H9 (cell line): Measurements from ENCODE around the gene SMTN. TPM values are rescaled to one million over a fixed set of nuclear protein-coding genes. Genes with fewer than 3 reads are reported as not detected.

Source experiments
- DNase-seq: peaks from one replicate; pipeline ENCODE4 v3.0.0-alpha.2; 2017
- H2AFZ ChIP-seq: one replicate; pipeline ENCODE4 v1.6.1; 2013; ENCODE audit warnings: mild to moderate bottlenecking, low read length, control low read depth, moderate library complexity
- H2AK5ac ChIP-seq: 2 replicates; pipeline ENCODE4 v1.6.1; 2013; ENCODE audit warnings: low read length, control low read depth, mixed read lengths; ENCODE audit not compliant: insufficient read length
- H2BK120ac ChIP-seq: one replicate; pipeline ENCODE4 v1.6.1; 2013; ENCODE audit warnings: low read depth, mild to moderate bottlenecking, low read length, control low read depth, inconsistent platforms; ENCODE audit not compliant: poor library complexity, severe bottlenecking
- H2BK12ac ChIP-seq: 2 replicates; pipeline ENCODE4 v1.6.1; 2013; ENCODE audit warnings: low read length, control low read depth, mixed read lengths, low read depth; ENCODE audit not compliant: insufficient read length
- H2BK15ac ChIP-seq: 2 replicates; pipeline ENCODE4 v1.6.1; 2013; ENCODE audit warnings: low read depth, low read length, control low read depth
- H2BK20ac ChIP-seq: one replicate; pipeline ENCODE4 v1.6.1; 2013; ENCODE audit warnings: low read depth, mild to moderate bottlenecking, low read length, control low read depth, inconsistent platforms; ENCODE audit not compliant: poor library complexity, severe bottlenecking
- H2BK5ac ChIP-seq: 2 replicates; pipeline ENCODE4 v1.6.1; 2013; ENCODE audit warnings: low read length, control low read depth, mixed read lengths; ENCODE audit not compliant: insufficient read length
- H3K14ac ChIP-seq: 2 replicates; pipeline ENCODE4 v1.6.1; 2013; ENCODE audit warnings: low read length, control low read depth; ENCODE audit not compliant: insufficient read depth
- H3K18ac ChIP-seq: 2 replicates; pipeline ENCODE4 v1.6.1; 2013; ENCODE audit warnings: low read depth, mild to moderate bottlenecking, mixed read lengths, low read length, control low read depth; ENCODE audit not compliant: insufficient read length
- H3K23ac ChIP-seq: 2 replicates; pipeline ENCODE4 v1.6.1; 2013; ENCODE audit warnings: low read length, control low read depth, mixed read lengths, low read depth; ENCODE audit not compliant: insufficient read length
- H3K23me2 ChIP-seq: 2 replicates; pipeline ENCODE4 v1.6.1; 2013; ENCODE audit warnings: low read depth, mild to moderate bottlenecking, mixed read lengths, low read length, control low read depth; ENCODE audit not compliant: insufficient read length, poor library complexity, severe bottlenecking
- H3K27ac ChIP-seq: 2 replicates; pipeline ENCODE4 v1.5.1; 2013; ENCODE audit warnings: low read length, control low read depth, mixed read lengths, low read depth; ENCODE audit not compliant: insufficient read length
- H3K27me3 ChIP-seq: 2 replicates; pipeline ENCODE4 v1.6.1; 2013; ENCODE audit warnings: low read length, control low read depth, inconsistent platforms; ENCODE audit not compliant: insufficient read depth
- H3K4ac ChIP-seq: 2 replicates; pipeline ENCODE4 v1.6.1; 2013; ENCODE audit warnings: low read depth, mild to moderate bottlenecking, control low read depth, inconsistent platforms, low read length, moderate library complexity
- H3K4me1 ChIP-seq: 2 replicates; pipeline ENCODE4 v1.6.1; 2013; ENCODE audit warnings: low read length, control low read depth, inconsistent platforms; ENCODE audit not compliant: insufficient read depth
- H3K4me2 ChIP-seq: 2 replicates; pipeline ENCODE4 v1.6.1; 2013; ENCODE audit warnings: low read length, control low read depth, mixed read lengths; ENCODE audit not compliant: insufficient read length, insufficient read depth
- H3K56ac ChIP-seq: 2 replicates; pipeline ENCODE4 v1.6.1; 2013; ENCODE audit warnings: low read depth, mild to moderate bottlenecking, mixed read lengths, low read length, control low read depth; ENCODE audit not compliant: insufficient read length
- H3K79me1 ChIP-seq: 2 replicates; pipeline ENCODE4 v1.6.1; 2013; ENCODE audit warnings: low read depth, mild to moderate bottlenecking, moderate library complexity, low read length, control low read depth, inconsistent platforms; ENCODE audit not compliant: insufficient read depth, poor library complexity, severe bottlenecking
- H3K79me2 ChIP-seq: 2 replicates; pipeline ENCODE4 v1.6.1; 2013; ENCODE audit warnings: low read length, control low read depth, inconsistent platforms; ENCODE audit not compliant: insufficient read depth
- H3K9ac ChIP-seq: 2 replicates; pipeline ENCODE4 v1.6.1; 2013; ENCODE audit warnings: low read length, control low read depth, mixed read lengths; ENCODE audit not compliant: insufficient read length; ENCODE audit errors: extremely low read depth
- H3K9me3 ChIP-seq: one replicate; pipeline ENCODE4 v1.6.1; 2013; ENCODE audit warnings: low read depth, low read length, inconsistent platforms; ENCODE audit not compliant: control insufficient read depth
- H3T11ph ChIP-seq: one replicate; pipeline ENCODE4 v1.6.1; 2013; ENCODE audit warnings: mild to moderate bottlenecking, low read length, control low read depth, inconsistent platforms
- H4K20me1 ChIP-seq: one replicate; pipeline ENCODE4 v1.6.1; 2013; ENCODE audit not compliant: control insufficient read depth, insufficient read length, insufficient read depth
- H4K5ac ChIP-seq: 2 replicates; pipeline ENCODE4 v1.6.1; 2013; ENCODE audit warnings: low read depth, mild to moderate bottlenecking, mixed read lengths, low read length, control low read depth; ENCODE audit not compliant: insufficient read length
- H4K8ac ChIP-seq: replicated peaks from 2 replicates; pipeline ENCODE4 v1.6.1; 2013; ENCODE audit warnings: low read length, control low read depth, mixed read lengths, low read depth; ENCODE audit not compliant: insufficient read length
- H4K91ac ChIP-seq: 2 replicates; pipeline ENCODE4 v1.6.1; 2013; ENCODE audit warnings: low read depth, mild to moderate bottlenecking, moderate library complexity, mixed read lengths, low read length, control low read depth; ENCODE audit not compliant: insufficient read length
- H3K27ac Mint-ChIP-seq, 3 experiments: 2 replicates in 2 of 3; 3 replicates in 1 of 3; pipeline ENCODE4 v1.8.0; 2020 to 2021; ENCODE audit warnings: mixed read lengths in 3 of 3, mild to moderate bottlenecking in 1 of 3, moderate library complexity in 1 of 3
- H3K27me3 Mint-ChIP-seq: 2 replicates; pipeline ENCODE4 v1.8.0; 2021; ENCODE audit warnings: low read depth, mild to moderate bottlenecking, moderate library complexity, mixed read lengths
- H3K36me3 Mint-ChIP-seq, 3 experiments: 2 replicates in 2 of 3; 3 replicates in 1 of 3; pipeline ENCODE4 v1.8.0; 2020 to 2021; ENCODE audit warnings: low read depth in 3 of 3, mixed read lengths in 3 of 3; ENCODE audit not compliant: insufficient read depth in 1 of 3
- H3K4me1 Mint-ChIP-seq, 2 experiments: 2 replicates each; pipeline ENCODE4 v1.8.0; 2020; ENCODE audit warnings: mixed read lengths in 2 of 2
- H3K4me3 Mint-ChIP-seq, 2 experiments: 2 replicates in 1 of 2; 3 replicates in 1 of 2; pipeline ENCODE4 v1.8.0; 2020 to 2021; ENCODE audit warnings: mild to moderate bottlenecking in 2 of 2, mixed read lengths in 2 of 2, moderate library complexity in 1 of 2
- H3K9me3 Mint-ChIP-seq, 2 experiments: 2 replicates in 1 of 2; 3 replicates in 1 of 2; pipeline ENCODE4 v1.8.0; 2020; ENCODE audit warnings: mild to moderate bottlenecking in 2 of 2, mixed read lengths in 2 of 2, moderate library complexity in 1 of 2
- CTCF ChIP-seq: fragments of 200-600 bp; sonication (generic); conservative IDR thresholded peaks from 3 replicates; pipeline ENCODE4 v1.8.0; 2021; ENCODE audit warnings: antibody characterized with exemption, mild to moderate bottlenecking
- WGBS: extraction: QIAGEN DNeasy Blood & Tissue Kit; methylation state at CpG from one replicate; pipeline ENCODE4 v1.1.7; 2013; ENCODE audit warnings: missing lambda C conversion rate, low lambda C conversion rate, mixed read lengths; ENCODE audit not compliant: insufficient read length; ENCODE audit errors: extremely low coverage; 5-methylcytosine and 5-hydroxymethylcytosine counted together
- total RNA-seq: library from RNA; stranded (reverse); gene quantifications from 2 replicates; pipeline ENCODE4 v1.2.1, GENCODE V29; 2021

SMTN gene
- total RNA-seq, 1 experiment from 2014 or later: 23.4 TPM

GRCh38 chr22:31134688-31135087 lies 53.6 kb downstream of the SMTN start:
- H3K4ac ChIP-seq: no peak overlapping the region
- peaks cover 8 to 12% of the 10 kb centered on the region in 2 experiments for H3K4me1 Mint-ChIP-seq
- no peak for DNase-seq
- no peak overlapping the region; a peak in 1 of 5 replicates for H3K4me3 Mint-ChIP-seq
- no peaks in the 10 kb centered on the region for H3K27me3 ChIP-seq
- no peak overlapping the region for H2BK12ac ChIP-seq
- H2BK15ac ChIP-seq: no peak overlapping the region
- H3K4me1 ChIP-seq: peaks cover 2% of the 10 kb centered on the region; the same call in 1 of the 2 replicates
- WGBS: no CpG with 5 or more reads among the region's 4 CpGs
- no peak overlapping the region for H3K14ac ChIP-seq
- H2BK5ac ChIP-seq: no peak overlapping the region
- peaks cover 7% of the 10 kb centered on the region for H3K23me2 ChIP-seq
- H3K23ac ChIP-seq: no peak overlapping the region
- no peak overlapping the region for H2BK120ac ChIP-seq
- no peak overlapping the region for H3K18ac ChIP-seq
- no peaks in the 10 kb centered on the region for H4K20me1 ChIP-seq
- no peak overlapping the region for H2AFZ ChIP-seq
- no peak overlapping the region for H3K27ac Mint-ChIP-seq
- H2BK20ac ChIP-seq: no peak overlapping the region
- no peaks in the 10 kb centered on the region for H3K9me3 Mint-ChIP-seq
- no peaks in the 10 kb centered on the region for H3K27me3 Mint-ChIP-seq
- H3K36me3 Mint-ChIP-seq: peaks cover 26 to 32% (median 29%) of the 10 kb centered on the region in 3 experiments; a peak in 6 of 7 replicates
- peaks cover 7% of the 10 kb centered on the region; the same call in 1 of the 2 replicates for H3K79me2 ChIP-seq
- H3K56ac ChIP-seq: no peak overlapping the region
- peaks cover 9% of the 10 kb centered on the region for H3K79me1 ChIP-seq
- no peak overlapping the region for H4K8ac ChIP-seq
- H3K9ac ChIP-seq: no peak overlapping the region
- H3K4me2 ChIP-seq: no peak overlapping the region
- no peak overlapping the region for H3T11ph ChIP-seq
- H3K27ac ChIP-seq: no peak overlapping the region
- no peak overlapping the region for H4K5ac ChIP-seq
- H2AK5ac ChIP-seq: no peak overlapping the region
- TF ChIP-seq CTCF: no peak
- no peaks in the 10 kb centered on the region for H3K9me3 ChIP-seq
- no peak overlapping the region for H4K91ac ChIP-seq
